ENCODE results near the gene ASMTL.
"Not testable (repeated sequence)": the region's sequence is repeated elsewhere in the genome, so short reads cannot be mapped to it uniquely, and the experiment has no call there.

ASMTL gene

DNA sequence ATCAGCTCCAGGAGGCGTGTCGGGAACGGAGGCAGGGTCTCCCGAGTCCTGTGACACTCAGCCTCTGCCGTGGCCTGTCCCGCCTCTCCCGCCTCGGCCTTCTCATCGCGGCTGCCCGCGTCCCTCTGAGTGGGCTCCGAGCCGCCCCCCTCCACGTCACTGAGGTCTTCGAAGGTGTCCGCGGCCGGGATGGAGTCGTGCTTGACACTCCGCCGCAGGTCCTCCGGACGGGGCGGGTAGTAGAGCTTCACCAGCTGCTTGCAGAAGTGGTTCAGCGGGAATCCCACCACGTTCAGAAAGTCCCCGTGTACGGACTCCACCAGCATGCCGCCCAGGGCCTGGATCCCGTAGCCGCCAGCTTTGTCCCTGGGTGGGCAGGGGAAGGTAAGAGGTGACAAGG is 25.0 kb downstream of the ASMTL start:
- Histone ChIP-seq H3K9me3 (ENCODE audit: insufficient read depth, low read length, severe bottlenecking) (peaks cover 12% of the 10 kb centered on the region), H2AFZ (ENCODE audit: low read depth, low read length) (no peak overlapping the region), H3K79me2 (ENCODE audit: insufficient read depth, low read length) (no peaks in the 10 kb centered on the region), H3K9ac (ENCODE audit: low read depth, low read length) (no peak overlapping the region), H3K4me1 (ENCODE audit: insufficient read depth, low read length) (no peaks in the 10 kb centered on the region), H3K27ac (ENCODE audit: low read length) (no peak overlapping the region), H3K4me2 (ENCODE audit: insufficient read depth, low read length) (no peak overlapping the region), H3K4me3 (ENCODE audit: low read depth in 1 of 2, low read length in 2 of 2) (no peak overlapping the region), H4K20me1 (ENCODE audit: insufficient read depth, low read length) (no peaks in the 10 kb centered on the region), H3K36me3 (ENCODE audit: insufficient read depth, low read length) (peaks cover 54% of the 10 kb centered on the region), H3K27me3 (ENCODE audit: insufficient read depth, low read length, poor library complexity) (no peaks in the 10 kb centered on the region)
- no peak for TF ChIP-seq CTCF (IDR thresholded peaks at IDR 0.05; ENCODE audit: borderline replicate concordance, extremely low read depth, low read length, poor library complexity, severe bottlenecking)
- no peak for TF ChIP-seq EZH2 (IDR thresholded peaks at IDR 0.05; ENCODE audit: borderline replicate concordance, low read depth, low read length, severe bottlenecking)
- DNase-seq (no peak), ATAC-seq (ENCODE audit: insufficient read depth, low read depth) (no peak)

DNA sequence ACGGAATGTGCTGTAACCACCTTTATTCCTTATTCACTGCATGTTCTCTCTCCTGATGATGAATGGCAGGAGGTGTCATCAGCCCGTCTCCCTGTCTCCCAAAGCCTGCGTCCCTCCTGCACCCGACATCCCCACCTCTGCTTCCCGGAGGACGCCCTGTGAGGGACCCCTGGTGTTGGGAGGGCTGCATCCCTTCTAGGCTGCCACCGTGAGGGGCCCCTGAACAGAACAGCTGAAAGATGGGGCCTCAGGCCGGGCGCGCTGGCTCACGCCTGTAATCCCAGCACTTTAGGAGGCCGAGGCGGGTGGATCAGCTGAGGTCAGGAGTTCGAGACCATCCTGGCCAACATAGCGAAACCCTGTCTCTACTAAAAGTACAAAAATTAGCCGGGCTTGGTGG is 26.4 kb downstream of the ASMTL start:
- H3K4me2 ChIP-seq (ENCODE audit: insufficient read depth, low read length); DNase-seq; H3K4me3 ChIP-seq (ENCODE audit: low read depth in 1 of 2, low read length in 2 of 2); H3K9ac ChIP-seq (ENCODE audit: low read depth, low read length); H4K20me1 ChIP-seq (ENCODE audit: insufficient read depth, low read length); H3K79me2 ChIP-seq (ENCODE audit: insufficient read depth, low read length); H2AFZ ChIP-seq (ENCODE audit: low read depth, low read length); H3K4me1 ChIP-seq (ENCODE audit: insufficient read depth, low read length); ATAC-seq (ENCODE audit: insufficient read depth, low read depth); H3K27me3 ChIP-seq (ENCODE audit: insufficient read depth, low read length, poor library complexity); H3K27ac ChIP-seq (ENCODE audit: low read length): not testable (repeated sequence)
- Histone ChIP-seq H3K36me3 (ENCODE audit: insufficient read depth, low read length) (peaks cover 61% of the 10 kb centered on the region), H3K9me3 (ENCODE audit: insufficient read depth, low read length, severe bottlenecking) (peaks cover 26% of the 10 kb centered on the region)

- Histone ChIP-seq H3K9me3 (ENCODE audit: insufficient read depth, low read length, severe bottlenecking) (peaks cover 27% of the 10 kb centered on the region), H4K20me1 (ENCODE audit: insufficient read depth, low read length) (no peaks in the 10 kb centered on the region), H3K4me2 (ENCODE audit: insufficient read depth, low read length) (no peak overlapping the region), H3K4me3 (ENCODE audit: low read depth in 1 of 2, low read length in 2 of 2) (no peak overlapping the region), H3K27ac (ENCODE audit: low read length) (no peak overlapping the region), H3K36me3 (ENCODE audit: insufficient read depth, low read length) (peaks cover 67% of the 10 kb centered on the region), H2AFZ (ENCODE audit: low read depth, low read length) (no peak overlapping the region), H3K79me2 (ENCODE audit: insufficient read depth, low read length) (no peaks in the 10 kb centered on the region), H3K9ac (ENCODE audit: low read depth, low read length) (no peak overlapping the region), H3K4me1 (ENCODE audit: insufficient read depth, low read length) (no peaks in the 10 kb centered on the region), H3K27me3 (ENCODE audit: insufficient read depth, low read length, poor library complexity) (no peaks in the 10 kb centered on the region)
- no peak for TF ChIP-seq EZH2 (IDR thresholded peaks at IDR 0.05; ENCODE audit: borderline replicate concordance, low read depth, low read length, severe bottlenecking)
- TF ChIP-seq CTCF (IDR thresholded peaks at IDR 0.05; ENCODE audit: borderline replicate concordance, extremely low read depth, low read length, poor library complexity, severe bottlenecking): no peak
- ATAC-seq (ENCODE audit: insufficient read depth, low read depth) (no peak), DNase-seq (no peak)
Measured at GRCh38 chrX:1425381-1425780, 27.3 kb downstream of the ASMTL start.

GRCh38 chrX:1424147-1424851 is 28.4 kb downstream of the ASMTL start:
- H3K27me3 ChIP-seq (ENCODE audit: insufficient read depth, low read length, poor library complexity): no peaks in the 10 kb centered on the region
- no peak overlapping the region for H3K9ac ChIP-seq (ENCODE audit: low read depth, low read length)
- H3K79me2 ChIP-seq (ENCODE audit: insufficient read depth, low read length): no peaks in the 10 kb centered on the region
- no peak overlapping the region for H3K27ac ChIP-seq (ENCODE audit: low read length)
- H2AFZ ChIP-seq (ENCODE audit: low read depth, low read length): no peak overlapping the region
- DNase-seq (no peak), ATAC-seq (ENCODE audit: insufficient read depth, low read depth) (no peak)
- no peak overlapping the region for H3K4me2 ChIP-seq (ENCODE audit: insufficient read depth, low read length)
- 0 out of 2 replicates have a peak, but pooled peaks cover 2% of the 10 kb centered on the region for H4K20me1 ChIP-seq (ENCODE audit: insufficient read depth, low read length)
- peaks cover 27% of the 10 kb centered on the region for H3K9me3 ChIP-seq (ENCODE audit: insufficient read depth, low read length, severe bottlenecking)
- no peak overlapping the region for H3K4me3 ChIP-seq (ENCODE audit: low read depth in 1 of 2, low read length in 2 of 2)
- TF ChIP-seq CTCF (IDR thresholded peaks at IDR 0.05; ENCODE audit: borderline replicate concordance, extremely low read depth, low read length, poor library complexity, severe bottlenecking): no peak
- TF ChIP-seq EZH2 (IDR thresholded peaks at IDR 0.05; ENCODE audit: borderline replicate concordance, low read depth, low read length, severe bottlenecking): no peak
- peaks cover 71% of the 10 kb centered on the region for H3K36me3 ChIP-seq (ENCODE audit: insufficient read depth, low read length)
- no peaks in the 10 kb centered on the region for H3K4me1 ChIP-seq (ENCODE audit: insufficient read depth, low read length)

Measured in DND-41 (cell line).